GM19193 (cell line): ENCODE measurements around the gene NME3.

ENCODE experiments used
- POLR2A ChIP-seq: IDR thresholded peaks from 4 replicates; pipeline ENCODE4 v1.6.1; 2011; ENCODE audit not compliant: insufficient read depth, insufficient read length; ENCODE audit errors: extremely low read depth

NME3 gene

GRCh38 chr16:1760911-1761310 lies 10.4 kb downstream of the NME3 start:
- TF ChIP-seq POLR2A, result no peak

GRCh38 chr16:1759511-1759910 lies 11.8 kb downstream of the NME3 start:
- no peak for TF ChIP-seq POLR2A

GRCh38 chr16:1758923-1759322 lies 12.4 kb downstream of the NME3 start:
- TF ChIP-seq POLR2A, result no peak

- TF ChIP-seq POLR2A, result no peak
Observed at GRCh38 chr16:1757714-1758461, 13.5 kb downstream of the NME3 start.

- TF ChIP-seq POLR2A, result no peak
Observed at GRCh38 chr16:1754204-1754603, 17.1 kb downstream of the NME3 start.

- no peak for TF ChIP-seq POLR2A
Observed at GRCh38 chr16:1752853-1753252, 18.5 kb downstream of the NME3 start.

- TF ChIP-seq POLR2A, result no peak
Observed at GRCh38 chr16:1751946-1752345, 19.4 kb downstream of the NME3 start.

- TF ChIP-seq POLR2A, result no peak
Observed at GRCh38 chr16:1749152-1750117, 21.9 kb downstream of the NME3 start.

GRCh38 chr16:1747934-1748333 lies 23.4 kb downstream of the NME3 start:
- TF ChIP-seq POLR2A, result no peak

- TF ChIP-seq POLR2A, result no peak
Observed at GRCh38 chr16:1746693-1747195, 24.6 kb downstream of the NME3 start.

GRCh38 chr16:1745900-1746692 lies 25.2 kb downstream of the NME3 start:
- no peak for TF ChIP-seq POLR2A

- no peak for TF ChIP-seq POLR2A
Observed at GRCh38 chr16:1745181-1745899, 26.0 kb downstream of the NME3 start.

- TF ChIP-seq POLR2A, result no peak
Observed at GRCh38 chr16:1744338-1744840, 27.0 kb downstream of the NME3 start.
